ENCODE data around the gene OR2B3.

DNA sequence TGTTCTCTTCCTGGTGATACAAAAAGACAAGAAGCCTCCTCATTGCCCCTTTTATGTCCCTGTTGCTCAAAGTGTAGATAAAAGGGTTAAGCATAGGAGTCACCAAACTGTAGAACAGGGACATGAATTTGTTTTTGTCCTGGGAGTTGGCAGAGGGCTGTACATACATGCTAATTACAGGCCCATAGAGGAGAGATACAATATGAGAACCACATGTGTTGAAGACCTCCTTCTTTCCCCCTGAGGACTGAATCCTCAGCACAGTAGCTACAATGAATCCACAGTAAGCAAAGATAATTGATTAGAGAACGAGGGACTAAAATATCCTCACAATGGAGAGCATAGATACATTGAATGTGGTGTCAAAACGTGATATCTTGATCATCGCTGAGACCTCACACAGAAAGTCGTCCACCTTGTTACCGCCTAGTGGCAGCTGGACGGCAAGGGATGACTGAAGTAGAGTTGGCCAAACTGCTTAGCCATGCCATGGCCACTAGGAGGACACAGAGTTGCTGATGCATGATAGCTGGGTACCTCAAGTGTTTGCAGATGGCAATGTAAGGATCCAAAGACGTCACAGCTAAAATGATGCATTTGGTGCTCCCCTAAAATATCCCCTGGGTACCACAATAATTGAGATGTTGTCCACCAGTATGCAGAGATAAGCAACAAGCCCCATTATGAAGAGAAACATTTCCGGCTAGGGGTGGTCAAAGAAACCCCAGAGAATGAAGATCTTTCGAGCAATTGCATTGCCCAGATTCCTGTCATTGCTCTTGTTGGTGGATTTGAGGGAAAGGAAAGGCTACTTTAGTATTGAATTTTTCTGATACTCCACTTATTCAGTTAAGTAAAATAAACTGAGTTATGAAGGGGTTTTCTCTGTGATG lies 15.0 kb downstream of the OR2B3 start:
- TF ChIP-seq, protein P1, sequence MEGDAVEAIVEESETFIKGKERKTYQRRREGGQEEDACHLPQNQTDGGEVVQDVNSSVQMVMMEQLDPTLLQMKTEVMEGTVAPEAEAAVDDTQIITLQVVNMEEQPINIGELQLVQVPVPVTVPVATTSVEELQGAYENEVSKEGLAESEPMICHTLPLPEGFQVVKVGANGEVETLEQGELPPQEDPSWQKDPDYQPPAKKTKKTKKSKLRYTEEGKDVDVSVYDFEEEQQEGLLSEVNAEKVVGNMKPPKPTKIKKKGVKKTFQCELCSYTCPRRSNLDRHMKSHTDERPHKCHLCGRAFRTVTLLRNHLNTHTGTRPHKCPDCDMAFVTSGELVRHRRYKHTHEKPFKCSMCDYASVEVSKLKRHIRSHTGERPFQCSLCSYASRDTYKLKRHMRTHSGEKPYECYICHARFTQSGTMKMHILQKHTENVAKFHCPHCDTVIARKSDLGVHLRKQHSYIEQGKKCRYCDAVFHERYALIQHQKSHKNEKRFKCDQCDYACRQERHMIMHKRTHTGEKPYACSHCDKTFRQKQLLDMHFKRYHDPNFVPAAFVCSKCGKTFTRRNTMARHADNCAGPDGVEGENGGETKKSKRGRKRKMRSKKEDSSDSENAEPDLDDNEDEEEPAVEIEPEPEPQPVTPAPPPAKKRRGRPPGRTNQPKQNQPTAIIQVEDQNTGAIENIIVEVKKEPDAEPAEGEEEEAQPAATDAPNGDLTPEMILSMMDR (IDR thresholded peaks at IDR 0.05; ENCODE audit: low read depth, low read length, missing input control), result peak; percentile 64
- TF ChIP-seq, protein P2, sequence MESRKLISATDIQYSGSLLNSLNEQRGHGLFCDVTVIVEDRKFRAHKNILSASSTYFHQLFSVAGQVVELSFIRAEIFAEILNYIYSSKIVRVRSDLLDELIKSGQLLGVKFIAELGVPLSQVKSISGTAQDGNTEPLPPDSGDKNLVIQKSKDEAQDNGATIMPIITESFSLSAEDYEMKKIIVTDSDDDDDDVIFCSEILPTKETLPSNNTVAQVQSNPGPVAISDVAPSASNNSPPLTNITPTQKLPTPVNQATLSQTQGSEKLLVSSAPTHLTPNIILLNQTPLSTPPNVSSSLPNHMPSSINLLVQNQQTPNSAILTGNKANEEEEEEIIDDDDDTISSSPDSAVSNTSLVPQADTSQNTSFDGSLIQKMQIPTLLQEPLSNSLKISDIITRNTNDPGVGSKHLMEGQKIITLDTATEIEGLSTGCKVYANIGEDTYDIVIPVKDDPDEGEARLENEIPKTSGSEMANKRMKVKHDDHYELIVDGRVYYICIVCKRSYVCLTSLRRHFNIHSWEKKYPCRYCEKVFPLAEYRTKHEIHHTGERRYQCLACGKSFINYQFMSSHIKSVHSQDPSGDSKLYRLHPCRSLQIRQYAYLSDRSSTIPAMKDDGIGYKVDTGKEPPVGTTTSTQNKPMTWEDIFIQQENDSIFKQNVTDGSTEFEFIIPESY (IDR thresholded peaks at IDR 0.05), result no peak
- no peak for TF ChIP-seq SP1 (IDR thresholded peaks at IDR 0.05)
- TF ChIP-seq, protein P3, sequence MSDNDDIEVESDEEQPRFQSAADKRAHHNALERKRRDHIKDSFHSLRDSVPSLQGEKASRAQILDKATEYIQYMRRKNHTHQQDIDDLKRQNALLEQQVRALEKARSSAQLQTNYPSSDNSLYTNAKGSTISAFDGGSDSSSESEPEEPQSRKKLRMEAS (IDR thresholded peaks at IDR 0.05), result no peak
- peak; percentile 55 to 82 for TF ChIP-seq RAD21 (IDR thresholded peaks at IDR 0.05)
- TF ChIP-seq, protein P4, sequence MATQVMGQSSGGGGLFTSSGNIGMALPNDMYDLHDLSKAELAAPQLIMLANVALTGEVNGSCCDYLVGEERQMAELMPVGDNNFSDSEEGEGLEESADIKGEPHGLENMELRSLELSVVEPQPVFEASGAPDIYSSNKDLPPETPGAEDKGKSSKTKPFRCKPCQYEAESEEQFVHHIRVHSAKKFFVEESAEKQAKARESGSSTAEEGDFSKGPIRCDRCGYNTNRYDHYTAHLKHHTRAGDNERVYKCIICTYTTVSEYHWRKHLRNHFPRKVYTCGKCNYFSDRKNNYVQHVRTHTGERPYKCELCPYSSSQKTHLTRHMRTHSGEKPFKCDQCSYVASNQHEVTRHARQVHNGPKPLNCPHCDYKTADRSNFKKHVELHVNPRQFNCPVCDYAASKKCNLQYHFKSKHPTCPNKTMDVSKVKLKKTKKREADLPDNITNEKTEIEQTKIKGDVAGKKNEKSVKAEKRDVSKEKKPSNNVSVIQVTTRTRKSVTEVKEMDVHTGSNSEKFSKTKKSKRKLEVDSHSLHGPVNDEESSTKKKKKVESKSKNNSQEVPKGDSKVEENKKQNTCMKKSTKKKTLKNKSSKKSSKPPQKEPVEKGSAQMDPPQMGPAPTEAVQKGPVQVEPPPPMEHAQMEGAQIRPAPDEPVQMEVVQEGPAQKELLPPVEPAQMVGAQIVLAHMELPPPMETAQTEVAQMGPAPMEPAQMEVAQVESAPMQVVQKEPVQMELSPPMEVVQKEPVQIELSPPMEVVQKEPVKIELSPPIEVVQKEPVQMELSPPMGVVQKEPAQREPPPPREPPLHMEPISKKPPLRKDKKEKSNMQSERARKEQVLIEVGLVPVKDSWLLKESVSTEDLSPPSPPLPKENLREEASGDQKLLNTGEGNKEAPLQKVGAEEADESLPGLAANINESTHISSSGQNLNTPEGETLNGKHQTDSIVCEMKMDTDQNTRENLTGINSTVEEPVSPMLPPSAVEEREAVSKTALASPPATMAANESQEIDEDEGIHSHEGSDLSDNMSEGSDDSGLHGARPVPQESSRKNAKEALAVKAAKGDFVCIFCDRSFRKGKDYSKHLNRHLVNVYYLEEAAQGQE (IDR thresholded peaks at IDR 0.05), result no peak
- no peak for TF ChIP-seq YY1 (IDR thresholded peaks at IDR 0.05)
- TF ChIP-seq, protein P5, sequence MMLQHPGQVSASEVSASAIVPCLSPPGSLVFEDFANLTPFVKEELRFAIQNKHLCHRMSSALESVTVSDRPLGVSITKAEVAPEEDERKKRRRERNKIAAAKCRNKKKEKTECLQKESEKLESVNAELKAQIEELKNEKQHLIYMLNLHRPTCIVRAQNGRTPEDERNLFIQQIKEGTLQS (IDR thresholded peaks at IDR 0.05), result no peak
- no peak for TF ChIP-seq TAF1 (conservative IDR thresholded peaks at IDR 0.05)
- no peak for TF ChIP-seq EGR1 (IDR thresholded peaks at IDR 0.05; ENCODE audit: low read depth in 2 of 2)

Measured in liver (tissue), 3 donors.